NT2/D1 (cell line): ENCODE results near the gene GNB1.

Experiments used
- SUZ12 ChIP-seq: IDR thresholded peaks from 2 replicates; pipeline ENCODE4 v1.6.1; 2011; ENCODE audit not compliant: insufficient read length, insufficient read depth; ENCODE audit errors: extremely low read depth
- YY1 ChIP-seq: IDR thresholded peaks from 2 replicates; pipeline ENCODE4 v1.6.1; 2011; ENCODE audit not compliant: insufficient read length, insufficient read depth
- ZNF274 ChIP-seq: IDR thresholded peaks from 2 replicates; pipeline ENCODE4 v1.6.1; 2011; ENCODE audit warnings: mild to moderate bottlenecking, low read depth, low read length

- TF ChIP-seq SUZ12 = no peak
- TF ChIP-seq YY1 = no peak
- no peak for TF ChIP-seq ZNF274
Observed at GRCh38 chr1:1914971-1915692, 24.2 kb upstream of the GNB1 start, which contains the start of gene CALML6.
